ENCODE data around the gene GABRB3.

The GABRB3 gene

DNA sequence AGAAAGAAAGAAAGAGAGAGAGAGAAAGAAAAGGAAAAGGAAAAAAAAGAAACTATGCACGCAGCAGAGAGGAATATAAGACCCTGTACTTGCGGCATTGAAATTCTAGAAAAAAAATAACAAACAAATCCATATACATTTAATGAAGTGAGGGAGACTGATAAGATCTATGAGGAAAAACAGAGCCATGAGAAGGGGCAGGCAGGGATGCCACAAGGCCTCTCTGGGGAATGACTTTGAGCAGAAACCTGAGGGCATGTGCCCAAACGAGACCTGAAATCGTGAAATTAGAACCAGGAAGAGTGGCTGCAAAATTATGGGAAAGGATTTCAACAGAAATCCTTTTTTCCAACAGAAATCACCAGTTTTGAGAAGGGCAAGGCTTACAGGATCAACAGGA, 98.4 kb downstream of the GABRB3 start:
- no peak overlapping the region for H3K4me3 ChIP-seq (ENCODE audit: low read length in 2 of 2)
- peaks cover 0 to 3% of the 10 kb centered on the region in 2 donors for H3K4me1 ChIP-seq (ENCODE audit: control insufficient read depth in 2 of 2, insufficient read depth in 1 of 2, low read depth in 1 of 2, low read length in 2 of 2)
- H3K36me3 ChIP-seq (replicated peaks in 1 of 2; ENCODE audit: control insufficient read depth in 2 of 2, insufficient read depth in 2 of 2, low read length in 2 of 2) = no peaks in the 10 kb centered on the region
- no peak overlapping the region for H3K23ac ChIP-seq (ENCODE audit: low read depth, low read length, poor library complexity)
- no CpG with 5 or more reads among the region's 4 CpGs for WGBS, 2 donors (ENCODE audit: extremely low coverage in 2 of 2, insufficient read length in 2 of 2, insufficient replicate concordance in 1 of 2)
- no peak overlapping the region for H3K14ac ChIP-seq (ENCODE audit: low read length)
- H4K91ac ChIP-seq (ENCODE audit: low read depth, low read length, poor library complexity) = no peak overlapping the region
- H3K4ac ChIP-seq (ENCODE audit: low read length) = no peak overlapping the region
- no peak overlapping the region for H2AK5ac ChIP-seq (ENCODE audit: low read depth, low read length)
- H3K4me2 ChIP-seq (ENCODE audit: insufficient read depth, low read length, poor library complexity, severe bottlenecking) = no peak overlapping the region
- H3K9ac ChIP-seq (ENCODE audit: low read depth, low read length, poor library complexity) = no peak overlapping the region
- no peak overlapping the region for H2BK15ac ChIP-seq (ENCODE audit: low read length)
- no peak overlapping the region for H2BK5ac ChIP-seq (ENCODE audit: low read length)
- H3K79me1 ChIP-seq (ENCODE audit: low read depth, low read length) = no peaks in the 10 kb centered on the region
- no peaks in the 10 kb centered on the region for H3K9me3 ChIP-seq (replicated peaks in 1 of 2; ENCODE audit: control insufficient read depth in 2 of 2, insufficient read depth in 1 of 2, low read depth in 1 of 2, low read length in 2 of 2)
- H2AFZ ChIP-seq (ENCODE audit: low read length) = no peak overlapping the region
- no peaks in the 10 kb centered on the region for H3K27me3 ChIP-seq (ENCODE audit: control insufficient read depth in 3 of 3, insufficient read depth in 3 of 3, low read depth in 1 of 3, low read length in 3 of 3)
- no peak overlapping the region for H2BK12ac ChIP-seq (ENCODE audit: low read length)
- H4K8ac ChIP-seq (ENCODE audit: low read depth, low read length) = no peak overlapping the region
- H3K27ac ChIP-seq (replicated peaks; ENCODE audit: low read length) = no peak overlapping the region
- H2BK120ac ChIP-seq (ENCODE audit: low read depth, low read length) = no peak overlapping the region
- no peak overlapping the region for H3K18ac ChIP-seq (ENCODE audit: low read length)
- DNase-seq (ENCODE audit: low spot score) = no peak

DNA sequence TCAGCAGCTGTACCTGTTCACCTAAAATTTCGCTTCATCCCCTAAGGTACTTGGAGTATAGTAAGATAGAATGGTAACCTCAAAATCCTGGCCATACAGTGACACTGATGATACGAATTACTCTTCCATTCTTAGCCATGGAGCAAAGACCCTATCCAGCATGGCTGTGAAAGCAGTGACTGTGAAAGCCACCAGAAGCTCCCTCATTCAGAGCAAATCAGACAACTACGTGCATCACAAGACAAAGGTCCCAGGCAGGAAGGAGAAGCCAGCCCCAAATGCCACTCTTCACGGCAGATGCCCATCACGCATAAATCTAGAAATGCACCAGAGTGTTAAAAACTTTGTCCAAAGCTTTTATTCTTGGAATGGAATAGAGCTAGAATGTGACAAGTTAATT, 99.4 kb downstream of the GABRB3 start:
- Histone ChIP-seq H4K8ac (ENCODE audit: low read depth, low read length) (no peak overlapping the region), H3K9ac (ENCODE audit: low read depth, low read length, poor library complexity) (no peak overlapping the region), H3K4me1 (ENCODE audit: control insufficient read depth in 2 of 2, insufficient read depth in 1 of 2, low read depth in 1 of 2, low read length in 2 of 2) (peaks cover 0 to 3% of the 10 kb centered on the region in 2 donors), H3K4me2 (ENCODE audit: insufficient read depth, low read length, poor library complexity, severe bottlenecking) (no peak overlapping the region), H3K79me1 (ENCODE audit: low read depth, low read length) (no peaks in the 10 kb centered on the region), H4K91ac (ENCODE audit: low read depth, low read length, poor library complexity) (no peak overlapping the region), H2BK15ac (ENCODE audit: low read length) (no peak overlapping the region), H3K4me3 (ENCODE audit: low read length in 2 of 2) (no peak overlapping the region), H3K18ac (ENCODE audit: low read length) (no peak overlapping the region), H3K27me3 (ENCODE audit: control insufficient read depth in 3 of 3, insufficient read depth in 3 of 3, low read depth in 1 of 3, low read length in 3 of 3) (no peaks in the 10 kb centered on the region), H3K36me3 (replicated peaks in 1 of 2; ENCODE audit: control insufficient read depth in 2 of 2, insufficient read depth in 2 of 2, low read length in 2 of 2) (no peaks in the 10 kb centered on the region), H2BK120ac (ENCODE audit: low read depth, low read length) (no peak overlapping the region), H2BK12ac (ENCODE audit: low read length) (no peak overlapping the region), H3K27ac (replicated peaks; ENCODE audit: low read length) (no peak overlapping the region), H3K9me3 (replicated peaks in 1 of 2; ENCODE audit: control insufficient read depth in 2 of 2, insufficient read depth in 1 of 2, low read depth in 1 of 2, low read length in 2 of 2) (no peaks in the 10 kb centered on the region), H3K14ac (ENCODE audit: low read length) (no peak overlapping the region), H3K4ac (ENCODE audit: low read length) (no peak overlapping the region), H2AK5ac (ENCODE audit: low read depth, low read length) (no peak overlapping the region), H3K23ac (ENCODE audit: low read depth, low read length, poor library complexity) (no peak overlapping the region), H2AFZ (ENCODE audit: low read length) (no peak overlapping the region), H2BK5ac (ENCODE audit: low read length) (no peak overlapping the region)
- no peak for DNase-seq (ENCODE audit: low spot score)
- WGBS, 2 donors (ENCODE audit: extremely low coverage in 2 of 2, insufficient read length in 2 of 2, insufficient replicate concordance in 1 of 2) = no CpG with 5 or more reads among the region's 5 CpGs

GRCh38 chr15:26670116-26670515, 102.8 kb downstream of the GABRB3 start:
- Histone ChIP-seq H2BK15ac (ENCODE audit: low read length) (no peak overlapping the region), H2BK12ac (ENCODE audit: low read length) (no peak overlapping the region), H3K23ac (ENCODE audit: low read depth, low read length, poor library complexity) (no peak overlapping the region), H3K27ac (replicated peaks; ENCODE audit: low read length) (no peak overlapping the region), H3K4me2 (ENCODE audit: insufficient read depth, low read length, poor library complexity, severe bottlenecking) (no peak overlapping the region), H3K9me3 (replicated peaks in 1 of 2; ENCODE audit: control insufficient read depth in 2 of 2, insufficient read depth in 1 of 2, low read depth in 1 of 2, low read length in 2 of 2) (no peaks in the 10 kb centered on the region), H3K27me3 (ENCODE audit: control insufficient read depth in 3 of 3, insufficient read depth in 3 of 3, low read depth in 1 of 3, low read length in 3 of 3) (no peaks in the 10 kb centered on the region), H4K8ac (ENCODE audit: low read depth, low read length) (no peak overlapping the region), H3K4me1 (ENCODE audit: control insufficient read depth in 2 of 2, insufficient read depth in 1 of 2, low read depth in 1 of 2, low read length in 2 of 2) (peaks cover 0 to 8% of the 10 kb centered on the region in 2 donors), H3K14ac (ENCODE audit: low read length) (no peak overlapping the region), H2BK5ac (ENCODE audit: low read length) (no peak overlapping the region), H4K91ac (ENCODE audit: low read depth, low read length, poor library complexity) (no peak overlapping the region), H2AK5ac (ENCODE audit: low read depth, low read length) (no peak overlapping the region), H3K4ac (ENCODE audit: low read length) (no peak overlapping the region), H2AFZ (ENCODE audit: low read length) (no peak overlapping the region), H2BK120ac (ENCODE audit: low read depth, low read length) (no peak overlapping the region), H3K4me3 (ENCODE audit: low read length in 2 of 2) (no peak overlapping the region), H3K9ac (ENCODE audit: low read depth, low read length, poor library complexity) (no peak overlapping the region), H3K36me3 (replicated peaks in 1 of 2; ENCODE audit: control insufficient read depth in 2 of 2, insufficient read depth in 2 of 2, low read length in 2 of 2) (no peaks in the 10 kb centered on the region), H3K18ac (ENCODE audit: low read length) (peak overlapping the region; percentile 13), H3K79me1 (ENCODE audit: low read depth, low read length) (no peaks in the 10 kb centered on the region)
- DNase-seq (ENCODE audit: low spot score) = no peak
- no CpG with 5 or more reads among the region's 32 CpGs for WGBS, 2 donors (ENCODE audit: extremely low coverage in 2 of 2, insufficient read length in 2 of 2, insufficient replicate concordance in 1 of 2)

- peak overlapping the region; percentile 70 for H2BK15ac ChIP-seq (ENCODE audit: low read length)
- peak overlapping the region; percentile 32 for H4K91ac ChIP-seq (ENCODE audit: low read depth, low read length, poor library complexity)
- H3K18ac ChIP-seq (ENCODE audit: low read length) = peak overlapping the region; percentile 25
- H2AFZ ChIP-seq (ENCODE audit: low read length) = no peak overlapping the region
- H3K9ac ChIP-seq (ENCODE audit: low read depth, low read length, poor library complexity) = no peak overlapping the region
- H3K4ac ChIP-seq (ENCODE audit: low read length) = no peak overlapping the region
- H2BK120ac ChIP-seq (ENCODE audit: low read depth, low read length) = no peak overlapping the region
- H3K9me3 ChIP-seq (replicated peaks in 1 of 2; ENCODE audit: control insufficient read depth in 2 of 2, insufficient read depth in 1 of 2, low read depth in 1 of 2, low read length in 2 of 2) = no peaks in the 10 kb centered on the region
- H4K8ac ChIP-seq (ENCODE audit: low read depth, low read length) = no peak overlapping the region
- H3K79me1 ChIP-seq (ENCODE audit: low read depth, low read length) = no peaks in the 10 kb centered on the region
- H2BK5ac ChIP-seq (ENCODE audit: low read length) = no peak overlapping the region
- no CpG with 5 or more reads among the region's 14 CpGs for WGBS, 2 donors (ENCODE audit: extremely low coverage in 2 of 2, insufficient read length in 2 of 2, insufficient replicate concordance in 1 of 2)
- no peaks in the 10 kb centered on the region for H3K36me3 ChIP-seq (replicated peaks in 1 of 2; ENCODE audit: control insufficient read depth in 2 of 2, insufficient read depth in 2 of 2, low read length in 2 of 2)
- no peak overlapping the region for H3K14ac ChIP-seq (ENCODE audit: low read length)
- no peaks in the 10 kb centered on the region for H3K27me3 ChIP-seq (ENCODE audit: control insufficient read depth in 3 of 3, insufficient read depth in 3 of 3, low read depth in 1 of 3, low read length in 3 of 3)
- H3K4me2 ChIP-seq (ENCODE audit: insufficient read depth, low read length, poor library complexity, severe bottlenecking) = no peak overlapping the region
- H3K23ac ChIP-seq (ENCODE audit: low read depth, low read length, poor library complexity) = no peak overlapping the region
- H3K4me3 ChIP-seq (ENCODE audit: low read length in 2 of 2) = no peak overlapping the region
- no peak overlapping the region for H2BK12ac ChIP-seq (ENCODE audit: low read length)
- peaks cover 0 to 7% of the 10 kb centered on the region in 2 donors for H3K4me1 ChIP-seq (ENCODE audit: control insufficient read depth in 2 of 2, insufficient read depth in 1 of 2, low read depth in 1 of 2, low read length in 2 of 2)
- DNase-seq (ENCODE audit: low spot score) = no peak
- H3K27ac ChIP-seq (replicated peaks; ENCODE audit: low read length) = no peak overlapping the region
- peak overlapping the region; percentile 49 for H2AK5ac ChIP-seq (ENCODE audit: low read depth, low read length)
Observed at GRCh38 chr15:26667222-26667988, 105.5 kb downstream of the GABRB3 start.

Data from neuronal stem cell (in vitro differentiated cells).